K562 (cell line): ENCODE data around the gene HDAC1. TPM values are rescaled to one million over a fixed set of nuclear protein-coding genes. Genes with fewer than 3 reads are reported as not detected.

Experiments
- HNRNPLL ChIP-seq: fragments of 200-400 bp; formaldehyde crosslinking; IDR thresholded peaks from 2 replicates; pipeline ENCODE4 v1.6.1; 2017; ENCODE audit warnings: low read length, low read depth, mild to moderate bottlenecking; ENCODE audit not compliant: poor library complexity, severe bottlenecking
- MBD2 ChIP-seq: sonication (generic); IDR thresholded peaks from 2 replicates; pipeline ENCODE4 v1.6.1; 2016; ENCODE audit warnings: low read depth, borderline replicate concordance
- MTA1 ChIP-seq: fragments of 450-650 bp; IDR thresholded peaks from 2 replicates; pipeline ENCODE4 v1.6.1; 2017; ENCODE audit warnings: borderline replicate concordance
- MYC ChIP-seq, 2 experiments: fragments of 250-450 bp in 1 of 2; sonication (Bioruptor Pico) in 1 of 2; IDR thresholded peaks; 2 replicates each; pipeline versions ENCODE4 v1.5.1 to v1.6.1; 2012 to 2021; ENCODE audit warnings: low read depth in 2 of 2, borderline replicate concordance in 1 of 2, improper control_type of control experiment in 1 of 2, low read length in 1 of 2, mild to moderate bottlenecking in 1 of 2, moderate library complexity in 1 of 2
- POLR2A ChIP-seq: fragments of 450-650 bp; conservative IDR thresholded peaks from 2 replicates; pipeline ENCODE4 v1.6.1; 2016
- POU5F1 ChIP-seq: fragments of 150-350 bp; IDR thresholded peaks from 2 replicates; pipeline ENCODE4 v1.6.1; 2014; ENCODE audit warnings: borderline replicate concordance, low read length, low read depth, mild to moderate bottlenecking; ENCODE audit not compliant: partially characterized antibody
- RBFOX2 ChIP-seq: fragments of 200-400 bp; formaldehyde crosslinking; IDR thresholded peaks from 2 replicates; pipeline ENCODE4 v1.6.1; 2017; ENCODE audit warnings: low read depth, mild to moderate bottlenecking, low read length, moderate library complexity
- XRCC3 ChIP-seq: fragments of 450-650 bp; IDR thresholded peaks from 2 replicates; pipeline ENCODE4 v1.6.1; 2017; ENCODE audit warnings: mild to moderate bottlenecking, moderate library complexity
- ZBTB1 ChIP-seq: sonication (generic); formaldehyde crosslinking; IDR thresholded peaks from 2 replicates; pipeline ENCODE4 v1.8.1; 2023; ENCODE audit warnings: missing genetic modification reagents, low read depth, mild to moderate bottlenecking, borderline replicate concordance
- ZNF282 ChIP-seq: sonication (generic); formaldehyde crosslinking; IDR thresholded peaks from 2 replicates; pipeline ENCODE4 v1.8.1; 2023; ENCODE audit warnings: missing genetic modification reagents
- polyA plus RNA-seq, 8 experiments: library from polyadenylated mRNA; depleted of rRNA in 4 of 8; stranded (reverse) in 5 of 8; unstranded in 3 of 8; fragments of >200 nt; fragmentation: Nextera tagmentation in 2 of 8; fragmentation: Illumina TruSeq in 1 of 8; extraction: Ambion mirVana in 2 of 8; extraction: Trizol in 1 of 8; gene quantifications; 2 replicates each; pipeline versions ENCODE4 v1.2.1 to v1.2.3, GENCODE V29; 2011 to 2014; ENCODE audit warnings: inconsistent platforms in 1 of 8, missing spikeins in 1 of 8
- total RNA-seq, 7 experiments: library from RNA; depleted of rRNA in 6 of 7; stranded (reverse); fragments of >200 nt in 6 of 7; fragmentation: Illumina TruSeq in 2 of 7; extraction: Trizol in 2 of 7; gene quantifications; 2 replicates each; pipeline versions ENCODE4 v1.2.1 to v1.2.3, GENCODE V29; 2011 to 2021; ENCODE audit warnings: low replicate concordance in 1 of 7
- TF ChIP-seq, protein P1 (sequence below): fragments of 250-450 bp; sonication (Bioruptor Pico); IDR thresholded peaks from 2 replicates; pipeline ENCODE4 v1.5.0; 2021
- TF ChIP-seq, protein P2 (sequence below): sonication (generic); formaldehyde crosslinking; IDR thresholded peaks from 2 replicates; pipeline ENCODE4 v1.8.0; 2022; ENCODE audit warnings: missing genetic modification reagents, mild to moderate bottlenecking, moderate library complexity, borderline replicate concordance
- TF ChIP-seq, protein P3 (sequence below): sonication (generic); formaldehyde crosslinking; IDR thresholded peaks from 2 replicates; pipeline ENCODE4 v1.9.0; 2022; ENCODE audit warnings: mild to moderate bottlenecking, missing genetic modification reagents
- TF ChIP-seq, protein P4 (sequence below), 2 experiments: fragments of 250-450 bp in 1 of 2; fragments of 450-650 bp in 1 of 2; sonication (Bioruptor Pico) in 1 of 2; IDR thresholded peaks; 2 replicates each; pipeline versions ENCODE4 v1.6.1 to v1.8.0; 2016 to 2021; ENCODE audit warnings: mild to moderate bottlenecking in 2 of 2, moderate library complexity in 2 of 2, missing compliant biosample characterization in 1 of 2, missing genetic modification characterization in 1 of 2
- TF ChIP-seq, protein P5 (sequence below): fragments of 250-450 bp; sonication (Bioruptor Pico); IDR thresholded peaks from 2 replicates; pipeline ENCODE4 v1.9.0; 2021; ENCODE audit warnings: mild to moderate bottlenecking
- TF ChIP-seq, protein P6 (sequence below): sonication (generic); formaldehyde crosslinking; IDR thresholded peaks from 2 replicates; pipeline ENCODE4 v1.8.1; 2023; ENCODE audit warnings: mild to moderate bottlenecking, missing genetic modification reagents
- TF ChIP-seq, protein P7 (sequence below): fragments of 150-350 bp; IDR thresholded peaks from 2 replicates; pipeline ENCODE4 v1.6.1; 2014; ENCODE audit warnings: low read depth, mild to moderate bottlenecking, low read length, borderline replicate concordance

Gene HDAC1
- total and polyA plus RNA-seq, 9 of the 15 experiments (the other 6 are each of a cell fraction or from before 2014, with no cell fraction given) = 169 to 384 (median 193) TPM

DNA sequence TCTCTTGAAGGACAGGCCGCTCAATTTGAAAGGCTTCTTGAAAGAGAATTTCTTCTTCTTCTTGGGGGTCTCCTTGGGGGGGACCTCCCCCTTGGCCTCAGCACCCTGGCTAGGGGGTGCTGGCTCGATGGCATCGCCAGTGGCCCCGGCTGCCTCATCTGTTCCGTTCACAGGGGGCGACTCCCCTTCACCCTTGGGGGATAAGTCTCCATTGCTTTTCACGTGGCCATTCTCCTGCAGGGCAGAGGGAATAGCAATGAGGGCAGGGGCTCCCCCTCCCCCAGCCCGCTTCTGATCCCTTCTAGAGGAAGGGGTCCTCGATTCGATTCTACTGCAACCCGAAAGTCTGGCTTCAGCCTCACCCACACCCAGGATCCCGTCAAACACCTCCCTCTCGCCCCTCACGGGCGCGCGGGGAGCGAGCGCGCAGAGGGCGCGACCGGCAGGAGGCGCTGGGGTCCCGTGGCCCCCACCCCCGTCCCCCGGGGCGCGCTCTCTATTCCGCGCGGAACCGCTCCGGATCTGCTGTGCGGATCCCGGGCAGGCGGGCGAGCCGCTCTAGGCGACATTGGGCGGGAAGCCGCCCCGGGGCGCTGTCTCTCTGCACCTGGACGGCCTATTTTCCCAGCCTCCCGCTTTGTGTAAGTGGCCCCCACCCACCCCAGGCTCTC is 43.1 kb downstream of the HDAC1 start (continued):
- TF ChIP-seq, protein P1, sequence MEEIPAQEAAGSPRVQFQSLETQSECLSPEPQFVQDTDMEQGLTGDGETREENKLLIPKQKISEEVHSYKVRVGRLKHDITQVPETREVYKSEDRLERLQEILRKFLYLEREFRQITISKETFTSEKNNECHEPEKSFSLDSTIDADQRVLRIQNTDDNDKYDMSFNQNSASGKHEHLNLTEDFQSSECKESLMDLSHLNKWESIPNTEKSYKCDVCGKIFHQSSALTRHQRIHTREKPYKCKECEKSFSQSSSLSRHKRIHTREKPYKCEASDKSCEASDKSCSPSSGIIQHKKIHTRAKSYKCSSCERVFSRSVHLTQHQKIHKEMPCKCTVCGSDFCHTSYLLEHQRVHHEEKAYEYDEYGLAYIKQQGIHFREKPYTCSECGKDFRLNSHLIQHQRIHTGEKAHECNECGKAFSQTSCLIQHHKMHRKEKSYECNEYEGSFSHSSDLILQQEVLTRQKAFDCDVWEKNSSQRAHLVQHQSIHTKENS = no peak
- TF ChIP-seq MYC (IDR thresholded peaks at IDR 0.05; ENCODE audit: low read depth, low read length) (peak; percentile 64), MYC (CRISPR knock-in tag; IDR thresholded peaks at IDR 0.05; ENCODE audit: borderline replicate concordance, low read depth) (no peak), POU5F1 (no peak), ZBTB1 (CRISPR knock-in tag) (no peak; the same call in 1 of the 2 replicates), RBFOX2 (peak; percentile 88), ZNF282 (no peak), HNRNPLL (no peak), MTA1 (peak; percentile 80), MBD2 (no peak), XRCC3 (no peak), POLR2A (0 out of 2 replicates have a peak, but pooled peaks have one; percentile 2)
- TF ChIP-seq, protein P2, sequence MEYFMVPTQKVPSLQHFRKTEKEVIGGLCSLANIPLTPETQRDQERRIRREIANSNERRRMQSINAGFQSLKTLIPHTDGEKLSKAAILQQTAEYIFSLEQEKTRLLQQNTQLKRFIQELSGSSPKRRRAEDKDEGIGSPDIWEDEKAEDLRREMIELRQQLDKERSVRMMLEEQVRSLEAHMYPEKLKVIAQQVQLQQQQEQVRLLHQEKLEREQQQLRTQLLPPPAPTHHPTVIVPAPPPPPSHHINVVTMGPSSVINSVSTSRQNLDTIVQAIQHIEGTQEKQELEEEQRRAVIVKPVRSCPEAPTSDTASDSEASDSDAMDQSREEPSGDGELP (CRISPR knock-in tag) = peak; percentile 53
- TF ChIP-seq, protein P3, sequence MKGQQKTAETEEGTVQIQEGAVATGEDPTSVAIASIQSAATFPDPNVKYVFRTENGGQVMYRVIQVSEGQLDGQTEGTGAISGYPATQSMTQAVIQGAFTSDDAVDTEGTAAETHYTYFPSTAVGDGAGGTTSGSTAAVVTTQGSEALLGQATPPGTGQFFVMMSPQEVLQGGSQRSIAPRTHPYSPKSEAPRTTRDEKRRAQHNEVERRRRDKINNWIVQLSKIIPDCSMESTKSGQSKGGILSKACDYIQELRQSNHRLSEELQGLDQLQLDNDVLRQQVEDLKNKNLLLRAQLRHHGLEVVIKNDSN = no peak; the same call in 1 of the 2 replicates
- TF ChIP-seq, protein P4, sequence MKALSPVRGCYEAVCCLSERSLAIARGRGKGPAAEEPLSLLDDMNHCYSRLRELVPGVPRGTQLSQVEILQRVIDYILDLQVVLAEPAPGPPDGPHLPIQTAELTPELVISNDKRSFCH (CRISPR knock-in tag; IDR thresholded peaks at IDR 0.05) = no peak
- TF ChIP-seq, protein P4 (tag; IDR thresholded peaks at IDR 0.05) = no peak
- TF ChIP-seq, protein P5, sequence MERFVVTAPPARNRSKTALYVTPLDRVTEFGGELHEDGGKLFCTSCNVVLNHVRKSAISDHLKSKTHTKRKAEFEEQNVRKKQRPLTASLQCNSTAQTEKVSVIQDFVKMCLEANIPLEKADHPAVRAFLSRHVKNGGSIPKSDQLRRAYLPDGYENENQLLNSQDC (CRISPR knock-in tag) = no peak
- TF ChIP-seq, protein P6, sequence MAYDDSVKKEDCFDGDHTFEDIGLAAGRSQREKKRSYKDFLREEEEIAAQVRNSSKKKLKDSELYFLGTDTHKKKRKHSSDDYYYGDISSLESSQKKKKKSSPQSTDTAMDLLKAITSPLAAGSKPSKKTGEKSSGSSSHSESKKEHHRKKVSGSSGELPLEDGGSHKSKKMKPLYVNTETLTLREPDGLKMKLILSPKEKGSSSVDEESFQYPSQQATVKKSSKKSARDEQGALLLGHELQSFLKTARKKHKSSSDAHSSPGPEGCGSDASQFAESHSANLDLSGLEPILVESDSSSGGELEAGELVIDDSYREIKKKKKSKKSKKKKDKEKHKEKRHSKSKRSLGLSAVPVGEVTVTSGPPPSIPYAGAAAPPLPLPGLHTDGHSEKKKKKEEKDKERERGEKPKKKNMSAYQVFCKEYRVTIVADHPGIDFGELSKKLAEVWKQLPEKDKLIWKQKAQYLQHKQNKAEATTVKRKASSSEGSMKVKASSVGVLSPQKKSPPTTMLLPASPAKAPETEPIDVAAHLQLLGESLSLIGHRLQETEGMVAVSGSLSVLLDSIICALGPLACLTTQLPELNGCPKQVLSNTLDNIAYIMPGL (CRISPR knock-in tag) = peak; percentile 60; the same call in 1 of the 2 replicates
- TF ChIP-seq, protein P7, sequence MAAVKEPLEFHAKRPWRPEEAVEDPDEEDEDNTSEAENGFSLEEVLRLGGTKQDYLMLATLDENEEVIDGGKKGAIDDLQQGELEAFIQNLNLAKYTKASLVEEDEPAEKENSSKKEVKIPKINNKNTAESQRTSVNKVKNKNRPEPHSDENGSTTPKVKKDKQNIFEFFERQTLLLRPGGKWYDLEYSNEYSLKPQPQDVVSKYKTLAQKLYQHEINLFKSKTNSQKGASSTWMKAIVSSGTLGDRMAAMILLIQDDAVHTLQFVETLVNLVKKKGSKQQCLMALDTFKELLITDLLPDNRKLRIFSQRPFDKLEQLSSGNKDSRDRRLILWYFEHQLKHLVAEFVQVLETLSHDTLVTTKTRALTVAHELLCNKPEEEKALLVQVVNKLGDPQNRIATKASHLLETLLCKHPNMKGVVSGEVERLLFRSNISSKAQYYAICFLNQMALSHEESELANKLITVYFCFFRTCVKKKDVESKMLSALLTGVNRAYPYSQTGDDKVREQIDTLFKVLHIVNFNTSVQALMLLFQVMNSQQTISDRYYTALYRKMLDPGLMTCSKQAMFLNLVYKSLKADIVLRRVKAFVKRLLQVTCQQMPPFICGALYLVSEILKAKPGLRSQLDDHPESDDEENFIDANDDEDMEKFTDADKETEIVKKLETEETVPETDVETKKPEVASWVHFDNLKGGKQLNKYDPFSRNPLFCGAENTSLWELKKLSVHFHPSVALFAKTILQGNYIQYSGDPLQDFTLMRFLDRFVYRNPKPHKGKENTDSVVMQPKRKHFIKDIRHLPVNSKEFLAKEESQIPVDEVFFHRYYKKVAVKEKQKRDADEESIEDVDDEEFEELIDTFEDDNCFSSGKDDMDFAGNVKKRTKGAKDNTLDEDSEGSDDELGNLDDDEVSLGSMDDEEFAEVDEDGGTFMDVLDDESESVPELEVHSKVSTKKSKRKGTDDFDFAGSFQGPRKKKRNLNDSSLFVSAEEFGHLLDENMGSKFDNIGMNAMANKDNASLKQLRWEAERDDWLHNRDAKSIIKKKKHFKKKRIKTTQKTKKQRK = no peak
